Testis (tissue), 3 donors: ENCODE data around the gene TPP1. TPM values are rescaled to one million over a fixed set of nuclear protein-coding genes. Genes with fewer than 3 reads are reported as not detected.

Source experiments
- DNase-seq: peaks from one replicate; pipeline ENCODE4 v3.0.0-alpha.2; 2019
- H3K27ac ChIP-seq, 2 donors: fragments of 200-600 bp; sonication (generic); one replicate each; pipeline ENCODE4 v1.5.1; 2019
- H3K27me3 ChIP-seq: fragments of 200-600 bp; sonication (generic); one replicate; pipeline ENCODE4 v1.5.1; 2019
- H3K36me3 ChIP-seq: fragments of 200-600 bp; sonication (generic); one replicate; pipeline ENCODE4 v1.5.1; 2017; ENCODE audit warnings: low read depth; ENCODE audit errors: missing control alignments
- H3K4me1 ChIP-seq: fragments of 200-600 bp; sonication (generic); one replicate; pipeline ENCODE4 v1.5.1; 2019
- H3K4me3 ChIP-seq, 2 donors: fragments of 200-600 bp; sonication (generic); one replicate each; pipeline ENCODE4 v1.5.1; 2017 to 2019
- H3K9me3 ChIP-seq: fragments of 200-600 bp; sonication (generic); one replicate; pipeline ENCODE4 v1.5.1; 2017
- CTCF ChIP-seq, 3 experiments: fragments of 450-650 bp in 2 of 3; fragments of 200-600 bp in 1 of 3; sonication (generic) in 1 of 3; IDR thresholded peaks; one replicate each; pipeline ENCODE4 v1.5.1; 2016 to 2019; ENCODE audit warnings: antibody characterized with exemption in 3 of 3, mild to moderate bottlenecking in 2 of 3, moderate library complexity in 1 of 3
- POLR2A ChIP-seq: fragments of 450-650 bp; IDR thresholded peaks from one replicate; pipeline ENCODE4 v1.6.1; 2017; ENCODE audit warnings: antibody characterized with exemption, mild to moderate bottlenecking, moderate library complexity
- WGBS, 2 donors: methylation state at CpG; one replicate each; pipeline ENCODE4 v1.1.5; 2018; 5-methylcytosine and 5-hydroxymethylcytosine counted together
- intact Hi-C: fragments of 100-400 bp; cut with DNase I; formaldehyde crosslinking; loops from one replicate; pipeline ENCODE4 v1.15.1; 2023; ENCODE audit warnings: low total_unique reads
- polyA plus RNA-seq: library from polyadenylated mRNA; stranded (reverse); fragments of 350-450 nt; fragmentation: Illumina TruSeq; extraction: RNeasy Lipid Tissue Mini Kit (QIAGEN cat#74804); gene quantifications from one replicate; pipeline ENCODE4 v1.2.3, GENCODE V29; 2014; ENCODE audit warnings: low read depth, low replicate concordance; ENCODE audit not compliant: insufficient read depth
- total RNA-seq, 2 donors: library from RNA; depleted of rRNA; stranded (reverse); fragments of >200 nt; gene quantifications; one replicate each; pipeline ENCODE4 v1.2.3, GENCODE V29; 2016

Gene TPP1
- total and polyA plus RNA-seq, 3 donors from 2014 or later: 60.9 to 151 (median 134) TPM

- Histone ChIP-seq H3K27me3 (no peaks in the 10 kb centered on the region), H3K4me1 (peaks cover 3% of the 10 kb centered on the region), H3K36me3 (no peaks in the 10 kb centered on the region), H3K27ac (no peak overlapping the region), H3K4me3 (no peak overlapping the region), H3K9me3 (no peaks in the 10 kb centered on the region)
- no peak for DNase-seq
- TF ChIP-seq CTCF (IDR thresholded peaks at IDR 0.05) (no peak), POLR2A (no peak)
- WGBS, 2 donors: 52 to 55% methylated on average over 4 of the region's 4 CpGs
- intact Hi-C loops: no loop called here
Observed at GRCh38 chr11:6656584-6656915, 37.3 kb upstream of the TPP1 start.

GRCh38 chr11:6655790-6656583, 36.8 kb upstream of the TPP1 start, which contains the start of gene DCHS1:
Gene DCHS1, minus strand, starts transcription at chr11:6655809. Its CDS starts 14,196 bp downstream, at chr11:6641613.
- Histone ChIP-seq H3K36me3 (no peaks in the 10 kb centered on the region), H3K27me3 (no peaks in the 10 kb centered on the region), H3K4me3 (peak within 1 kb of the TSS; percentile 38 to 45), H3K27ac (no peak within 1 kb of the TSS), H3K4me1 (peaks cover 3% of the 10 kb centered on the region), H3K9me3 (no peaks in the 10 kb centered on the region)
- WGBS, 2 donors: 13 to 16% methylated on average over 19 to 25 of the region's 56 CpGs
- no peak for TF ChIP-seq POLR2A
- no peak for TF ChIP-seq CTCF (IDR thresholded peaks at IDR 0.05)
- intact Hi-C loops: no loop called here
- no peak for DNase-seq

- TF ChIP-seq CTCF (IDR thresholded peaks at IDR 0.05) (no peak), POLR2A (no peak)
- no peak for DNase-seq
- Histone ChIP-seq H3K27ac (no peak overlapping the region), H3K4me1 (peaks cover 3% of the 10 kb centered on the region), H3K4me3 (peak overlapping the region; percentile 26 to 45), H3K36me3 (no peaks in the 10 kb centered on the region), H3K9me3 (no peaks in the 10 kb centered on the region), H3K27me3 (no peaks in the 10 kb centered on the region)
- WGBS, 2 donors: 3 to 13% methylated on average over 5 to 47 of the region's 84 CpGs
- intact Hi-C loops: no loop called here
Observed at GRCh38 chr11:6655020-6655789, 36.0 kb upstream of the TPP1 start.

- TF ChIP-seq CTCF (IDR thresholded peaks at IDR 0.05): no peak
- TF ChIP-seq POLR2A: no peak
- WGBS, 2 donors: 43 to 60% methylated on average over 9 of the region's 9 CpGs
- H3K36me3 ChIP-seq: no peaks in the 10 kb centered on the region
- H3K9me3 ChIP-seq: no peaks in the 10 kb centered on the region
- H3K4me3 ChIP-seq: peak overlapping the region in 1 of 2 donors; percentile 26
- H3K27ac ChIP-seq: no peak overlapping the region
- H3K4me1 ChIP-seq: peaks cover 3% of the 10 kb centered on the region
- intact Hi-C loops: no loop called here
- DNase-seq: peak; percentile 29
- H3K27me3 ChIP-seq: no peaks in the 10 kb centered on the region
Observed at GRCh38 chr11:6654281-6655019, 35.2 kb upstream of the TPP1 start.
